Measurements from ENCODE around the gene TBX6. TPM values are rescaled to one million over a fixed set of nuclear protein-coding genes. Genes with fewer than 3 reads are reported as not detected.
A peak's percentile ranks its signal among the peaks of the same experiment; 100 is the strongest.

Gene TBX6
- total RNA-seq, 2 experiments from 2014 or later: 1.3 TPM

- peak overlapping the region; percentile 83 for H3K27ac Mint-ChIP-seq
- no peak for DNase-seq
- peak overlapping the region; percentile 85 for H3K4me3 Mint-ChIP-seq
- ATAC-seq: no peak
- H3K27me3 Mint-ChIP-seq (ENCODE audit: low read depth): no peaks in the 10 kb centered on the region
- ChIA-PET CTCF (interaction anchor here (1.3 kb wide), 1 partner anchor 335 kb away, joined by 4 read pairs; the partner anchor contains the start of gene DCTPP1), POLR2A (interaction anchor here (1.1 to 8.4 kb wide), 3 partner anchors 10 to 90 kb away, joined by 3 to 102 read pairs (median 60); partner anchors contain the start of genes ALDOA and CORO1A)
- H3K9me3 Mint-ChIP-seq (ENCODE audit: insufficient read depth): peaks cover 24% of the 10 kb centered on the region
- peaks cover 66% of the 10 kb centered on the region for H3K4me1 Mint-ChIP-seq (ENCODE audit: low read depth)
- peaks cover 47% of the 10 kb centered on the region for H3K36me3 Mint-ChIP-seq (ENCODE audit: low read depth)
Observed at GRCh38 chr16:30094541-30095165, 2.9 kb upstream of the TBX6 start.

GRCh38 chr16:30092373-30093010 is 768 bp upstream of the TBX6 start:
- H3K4me1 Mint-ChIP-seq (ENCODE audit: low read depth): peaks cover 71% of the 10 kb centered on the region

DNA sequence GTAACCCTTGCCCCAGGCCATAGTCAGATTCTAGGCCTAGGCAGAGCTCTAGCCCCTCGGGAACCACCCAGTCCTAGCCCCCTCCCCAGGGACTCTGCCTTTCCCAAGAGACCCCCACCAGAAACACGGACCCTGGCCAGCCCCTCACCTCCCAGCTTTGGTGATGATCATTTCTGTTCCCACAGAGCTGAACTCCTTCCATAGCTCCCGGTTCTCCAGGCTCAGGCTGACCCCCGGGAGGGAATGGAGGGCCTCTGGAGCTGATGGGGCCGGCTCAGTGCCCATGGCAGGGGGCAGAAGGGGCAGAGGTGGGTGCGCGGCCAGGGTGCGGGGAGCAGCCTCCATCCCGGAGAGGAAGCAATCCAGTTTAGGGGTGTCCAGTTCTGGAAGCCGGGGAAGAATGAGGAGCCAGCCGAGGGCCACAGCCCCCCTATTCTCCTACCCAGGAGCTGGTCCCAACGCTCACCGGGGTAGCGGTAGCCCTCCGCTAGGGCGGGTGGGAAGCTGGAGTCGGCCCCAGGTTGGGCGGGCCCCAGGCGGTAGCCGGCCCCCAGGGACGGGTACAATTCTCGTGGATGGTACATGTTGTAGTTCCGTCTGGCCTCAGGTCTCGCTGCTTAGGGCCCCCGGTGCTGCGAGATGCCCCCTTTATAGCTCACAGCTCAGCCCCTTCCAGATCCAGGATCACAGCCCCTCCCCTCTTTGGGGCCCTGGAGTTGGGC is 953 bp downstream of the TBX6 start:
- Mint-ChIP-seq H3K4me3 (peak overlapping the region; percentile 34), H3K36me3 (ENCODE audit: low read depth) (peaks cover 31% of the 10 kb centered on the region), H3K9me3 (ENCODE audit: insufficient read depth) (no peaks in the 10 kb centered on the region), H3K27ac (peak overlapping the region; percentile 80), H3K4me1 (ENCODE audit: low read depth) (peaks cover 59% of the 10 kb centered on the region), H3K27me3 (ENCODE audit: low read depth) (no peaks in the 10 kb centered on the region)
- POLR2A ChIA-PET: interaction anchor here (0.9 to 8.4 kb wide), 4 partner anchors 13 to 94 kb away, joined by 5 to 102 read pairs (median 47); partner anchors contain the start of genes ALDOA and CORO1A
- ATAC-seq: no peak
- no peak for DNase-seq
- CTCF ChIA-PET: interaction anchor here (0.7 to 4.7 kb wide), 26 partner anchors 8 to 508 kb away, joined by 3 to 64 read pairs (median 8); partner anchors contain the start of genes ALDOA, CORO1A, MAPK3 and PPP4C

More at GRCh38 chr16:30092373-30093010, 768 bp upstream of the TBX6 start:
- DNase-seq (peak; percentile 80), ATAC-seq (peak; percentile 34)
- Mint-ChIP-seq H3K9me3 (ENCODE audit: insufficient read depth) (peaks cover 11% of the 10 kb centered on the region), H3K4me3 (peak overlapping the region; percentile 89), H3K27me3 (ENCODE audit: low read depth) (no peaks in the 10 kb centered on the region), H3K27ac (peak overlapping the region; percentile 95), H3K36me3 (ENCODE audit: low read depth) (peaks cover 32% of the 10 kb centered on the region)
- ChIA-PET POLR2A (interaction anchor here (0.7 to 8.4 kb wide), 8 partner anchors 15 to 606 kb away, joined by 3 to 102 read pairs (median 5); partner anchors contain the start of genes ALDOA, CORO1A and SRCAP), CTCF (interaction anchor here (0.6 to 4.7 kb wide), 38 partner anchors 9 to 506 kb away, joined by 3 to 64 read pairs (median 6); partner anchors contain the start of genes ALDOA, CORO1A, DCTPP1 and GDPD3)

- no peaks in the 10 kb centered on the region for H3K9me3 Mint-ChIP-seq (ENCODE audit: insufficient read depth)
- peak overlapping the region; percentile 80 for H3K27ac Mint-ChIP-seq
- ATAC-seq (no peak), DNase-seq (no peak)
- peaks cover 27% of the 10 kb centered on the region for H3K36me3 Mint-ChIP-seq (ENCODE audit: low read depth)
- peaks cover 49% of the 10 kb centered on the region for H3K4me1 Mint-ChIP-seq (ENCODE audit: low read depth)
- no peaks in the 10 kb centered on the region for H3K27me3 Mint-ChIP-seq (ENCODE audit: low read depth)
- ChIA-PET POLR2A (interaction anchor here (0.6 to 8.4 kb wide), 6 partner anchors 12 to 97 kb away, joined by 3 to 102 read pairs (median 19); partner anchors contain the start of genes ALDOA and CORO1A), CTCF (interaction anchor here (1.5 to 4.7 kb wide), 2 partner anchors 12 to 22 kb away, joined by 5 to 64 read pairs; partner anchors contain the start of gene ALDOA)
- H3K4me3 Mint-ChIP-seq: no peak overlapping the region
Observed at GRCh38 chr16:30088832-30089624, 2.7 kb downstream of the TBX6 start.

DNA sequence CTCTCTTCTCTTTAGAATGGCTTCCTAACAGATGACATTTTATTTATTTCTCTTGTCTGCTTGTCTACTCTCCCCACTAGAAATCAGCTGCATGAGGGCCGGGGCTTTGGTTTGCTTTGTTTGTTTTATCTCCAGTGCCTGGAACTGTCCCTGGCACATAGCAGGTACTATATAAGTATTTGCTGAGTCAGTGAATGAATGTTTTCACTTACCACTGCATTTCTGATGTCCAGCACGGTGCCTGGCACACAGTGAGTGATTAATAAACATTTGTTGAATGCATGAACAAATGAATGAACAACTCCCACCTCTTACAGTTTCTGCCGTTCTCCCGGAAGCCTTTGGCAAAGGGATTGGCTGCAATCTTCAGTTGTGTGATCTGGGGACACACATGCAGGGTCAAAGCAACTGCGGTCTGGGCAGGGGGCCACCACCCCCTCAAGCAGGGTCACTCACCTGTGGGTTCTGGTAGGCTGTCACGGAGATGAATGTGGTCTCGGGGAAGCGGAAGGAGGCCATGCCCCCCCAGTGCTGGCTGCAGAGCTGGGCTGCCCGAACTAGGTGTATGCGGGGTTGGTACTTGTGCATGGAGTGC is 3.4 kb downstream of the TBX6 start:
- no peak for ATAC-seq

GRCh38 chr16:30087181-30087898 is 4.4 kb downstream of the TBX6 start:
- Mint-ChIP-seq H3K9me3 (ENCODE audit: insufficient read depth) (no peaks in the 10 kb centered on the region), H3K27ac (no peak overlapping the region)

More for the DNA sequence above, 3.4 kb downstream of the TBX6 start:
- Mint-ChIP-seq H3K27ac (peak overlapping the region; percentile 54), H3K4me3 (no peak overlapping the region), H3K27me3 (ENCODE audit: low read depth) (no peaks in the 10 kb centered on the region), H3K9me3 (ENCODE audit: insufficient read depth) (no peaks in the 10 kb centered on the region), H3K36me3 (ENCODE audit: low read depth) (peaks cover 28% of the 10 kb centered on the region), H3K4me1 (ENCODE audit: low read depth) (peaks cover 47% of the 10 kb centered on the region)
- POLR2A ChIA-PET: interaction anchor here (0.8 to 8.4 kb wide), 3 partner anchors 13 to 98 kb away, joined by 4 to 60 read pairs (median 4); partner anchors contain the start of gene ALDOA
- no peak for DNase-seq
- CTCF ChIA-PET: interaction anchor here (1.5 kb wide), 1 partner anchor 11 kb away, joined by 5 read pairs; no protein-coding TSS in a partner anchor

GRCh38 chr16:30086291-30087140 is 5.2 kb downstream of the TBX6 start:
- Mint-ChIP-seq H3K4me1 (ENCODE audit: low read depth) (peaks cover 33% of the 10 kb centered on the region), H3K9me3 (ENCODE audit: insufficient read depth) (no peaks in the 10 kb centered on the region), H3K27me3 (ENCODE audit: low read depth) (no peaks in the 10 kb centered on the region), H3K4me3 (no peak overlapping the region), H3K36me3 (ENCODE audit: low read depth) (peaks cover 38% of the 10 kb centered on the region), H3K27ac (peak overlapping the region; percentile 25)
- ChIA-PET POLR2A (interaction anchor here (1.2 kb wide), 1 partner anchor 10 kb away, joined by 4 read pairs; the partner anchor contains the start of gene PPP4C), CTCF (no interaction called here)
- DNase-seq (no peak), ATAC-seq (no peak)

More at GRCh38 chr16:30087181-30087898, 4.4 kb downstream of the TBX6 start:
- ATAC-seq: no peak
- peaks cover 38% of the 10 kb centered on the region for H3K4me1 Mint-ChIP-seq (ENCODE audit: low read depth)
- DNase-seq: no peak
- ChIA-PET CTCF (no interaction called here), POLR2A (interaction anchor here (1.2 kb wide), 1 partner anchor 11 kb away, joined by 4 read pairs; the partner anchor contains the start of gene PPP4C)
- H3K36me3 Mint-ChIP-seq (ENCODE audit: low read depth): peaks cover 32% of the 10 kb centered on the region
- no peaks in the 10 kb centered on the region for H3K27me3 Mint-ChIP-seq (ENCODE audit: low read depth)
- no peak overlapping the region for H3K4me3 Mint-ChIP-seq

GRCh38 chr16:30085820-30086219 is 5.9 kb downstream of the TBX6 start:
- H3K4me3 Mint-ChIP-seq: no peak overlapping the region
- no peak overlapping the region for H3K27ac Mint-ChIP-seq
- peaks cover 31% of the 10 kb centered on the region for H3K4me1 Mint-ChIP-seq (ENCODE audit: low read depth)
- peaks cover 43% of the 10 kb centered on the region for H3K36me3 Mint-ChIP-seq (ENCODE audit: low read depth)
- ChIA-PET POLR2A (no interaction called here), CTCF (no interaction called here)
- DNase-seq (no peak), ATAC-seq (no peak)
- H3K27me3 Mint-ChIP-seq (ENCODE audit: low read depth): no peaks in the 10 kb centered on the region
- H3K9me3 Mint-ChIP-seq (ENCODE audit: insufficient read depth): no peaks in the 10 kb centered on the region

DNA sequence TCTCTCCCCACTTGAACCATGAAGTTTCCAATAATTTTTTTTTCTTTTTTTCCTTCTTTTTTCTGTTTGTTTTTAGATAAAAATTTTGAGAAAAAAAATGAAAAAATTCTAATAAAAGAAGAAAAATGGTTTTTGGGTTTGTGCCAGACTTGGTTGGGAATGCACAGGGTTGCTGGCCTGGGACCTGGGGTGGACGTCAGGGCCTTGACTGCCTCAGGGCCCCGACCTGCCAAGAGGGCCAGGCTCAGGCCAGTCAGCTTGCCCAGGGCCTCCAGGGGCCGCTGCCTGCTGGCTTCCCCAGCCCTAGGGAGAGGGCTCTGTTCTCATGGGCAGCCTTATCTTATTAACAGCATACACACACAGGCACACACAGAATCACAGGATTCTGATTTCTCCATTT is 6.5 kb downstream of the TBX6 start:
- no peak for ATAC-seq
- H3K36me3 Mint-ChIP-seq (ENCODE audit: low read depth): peaks cover 46% of the 10 kb centered on the region
- DNase-seq: no peak
- POLR2A ChIA-PET: interaction anchor here (0.5 to 0.7 kb wide), 3 partner anchors 8 to 945 kb away, joined by 3 read pairs; no protein-coding TSS in a partner anchor
- H3K4me3 Mint-ChIP-seq: no peak overlapping the region
- no peak overlapping the region for H3K27ac Mint-ChIP-seq
- CTCF ChIA-PET: no interaction called here
- no peaks in the 10 kb centered on the region for H3K9me3 Mint-ChIP-seq (ENCODE audit: insufficient read depth)
- H3K27me3 Mint-ChIP-seq (ENCODE audit: low read depth): no peaks in the 10 kb centered on the region
- peaks cover 26% of the 10 kb centered on the region for H3K4me1 Mint-ChIP-seq (ENCODE audit: low read depth)

All from activated CD8-positive, alpha-beta T cell treated with anti-CD3 and anti-CD28 coated beads, Interleukin-2, amount 10 ng/mL, durations not matched to agents 7 days and 5 days (primary cell).